IMR-90 (cell line): Measurements from ENCODE around the gene STX4. TPM values are rescaled to one million over a fixed set of nuclear protein-coding genes. Genes with fewer than 3 reads are reported as not detected.

ENCODE experiments used
- ATAC-seq: fragments of 200-7000 bp; cut with Tn5 transposase; 2 replicates; pipeline ENCODE4 v1.9.1; 2020; ENCODE audit warnings: low read depth, mild to moderate bottlenecking, moderate library complexity
- BruUV-seq: library from RNA; stranded (reverse); fragments of 400-500 nt; replicated peaks from 2 replicates; lab custom pipeline; 2021; lab: Mats Ljungman, UMichigan
- CTCF ChIA-PET: fragments of 300-600 bp; formaldehyde crosslinking; extraction: SDS; loops from one replicate; lab custom pipeline; 2021; ENCODE audit warnings: antibody characterized with exemption; lab: Yijun Ruan, JAX
- POLR2A ChIA-PET: fragments of 300-600 bp; sonication (Branson Sonifier 250); formaldehyde crosslinking; loops from one replicate; lab custom pipeline; 2022; ENCODE audit warnings: antibody characterized with exemption; ENCODE audit not compliant: unreplicated experiment; lab: Charles Lee
- DNase-seq: peaks from one replicate; pipeline ENCODE4 v3.0.0; 2013
- H2AFZ ChIP-seq: replicated peaks from 2 replicates; pipeline ENCODE3; 2013; ENCODE audit warnings: low read length, mild to moderate bottlenecking; ENCODE audit not compliant: poor library complexity
- H2AK5ac ChIP-seq: 2 replicates; pipeline ENCODE4 v1.6.1; 2013; ENCODE audit warnings: low read depth, low read length, inconsistent platforms
- H2AK9ac ChIP-seq: replicated peaks from 2 replicates; pipeline ENCODE3; 2013; ENCODE audit warnings: mild to moderate bottlenecking, low read depth, low read length, moderate library complexity; ENCODE audit not compliant: poor library complexity
- H2BK120ac ChIP-seq: 2 replicates; pipeline ENCODE4 v1.6.1; 2013; ENCODE audit warnings: low read depth, low read length, inconsistent platforms
- H2BK15ac ChIP-seq: 3 replicates; pipeline ENCODE4 v1.6.1; 2013; ENCODE audit warnings: low read depth, low read length, inconsistent platforms
- H2BK20ac ChIP-seq: 2 replicates; pipeline ENCODE4 v1.6.1; 2013; ENCODE audit warnings: low read depth, mild to moderate bottlenecking, inconsistent platforms, low read length, moderate library complexity
- H2BK5ac ChIP-seq: 2 replicates; pipeline ENCODE4 v1.6.1; 2013; ENCODE audit warnings: mild to moderate bottlenecking, low read depth, low read length, inconsistent platforms; ENCODE audit not compliant: poor library complexity, severe bottlenecking
- H3K14ac ChIP-seq: replicated peaks from 2 replicates; pipeline ENCODE4 v1.6.1; 2013; ENCODE audit warnings: low read depth, low read length, inconsistent platforms
- H3K18ac ChIP-seq: 2 replicates; pipeline ENCODE4 v1.6.1; 2013; ENCODE audit warnings: low read depth, low read length, control low read depth
- H3K23ac ChIP-seq: 2 replicates; pipeline ENCODE4 v1.6.1; 2013; ENCODE audit warnings: low read depth, low read length, inconsistent platforms
- H3K27ac ChIP-seq: 2 replicates; pipeline ENCODE4 v1.5.1; 2013; ENCODE audit warnings: mild to moderate bottlenecking, control low read depth, low read length; ENCODE audit not compliant: insufficient read depth
- H3K27me3 ChIP-seq: 2 replicates; pipeline ENCODE4 v1.6.1; 2013; ENCODE audit warnings: low read length; ENCODE audit not compliant: control insufficient read depth, insufficient read depth
- H3K36me3 ChIP-seq: 2 replicates; pipeline ENCODE4 v1.6.1; 2013; ENCODE audit warnings: low read length, mixed read lengths; ENCODE audit not compliant: control insufficient read depth, insufficient read depth
- H3K4ac ChIP-seq: 2 replicates; pipeline ENCODE4 v1.6.1; 2013; ENCODE audit warnings: low read depth, low read length, inconsistent platforms
- H3K4me1 ChIP-seq: 2 replicates; pipeline ENCODE4 v1.6.1; 2013; ENCODE audit warnings: low read length, mixed read lengths; ENCODE audit not compliant: control insufficient read depth, insufficient read depth
- H3K4me2 ChIP-seq: 2 replicates; pipeline ENCODE4 v1.6.1; 2013; ENCODE audit warnings: low read depth, mild to moderate bottlenecking, control low read depth, low read length, moderate library complexity
- H3K4me3 ChIP-seq: 2 replicates; pipeline ENCODE4 v1.5.1; 2013; ENCODE audit warnings: low read depth, mild to moderate bottlenecking, control low read depth, low read length, moderate library complexity; ENCODE audit not compliant: insufficient read depth
- H3K56ac ChIP-seq: 2 replicates; pipeline ENCODE4 v1.6.1; 2013; ENCODE audit warnings: low read length, inconsistent platforms; ENCODE audit not compliant: insufficient read depth; ENCODE audit errors: extremely low read depth
- H3K79me1 ChIP-seq, 2 experiments: 2 replicates each; pipeline ENCODE4 v1.6.1; 2013; ENCODE audit warnings: low read length in 2 of 2, inconsistent platforms in 1 of 2, low read depth in 1 of 2
- H3K9ac ChIP-seq: 2 replicates; pipeline ENCODE4 v1.6.1; 2013; ENCODE audit warnings: low read depth, low read length, control low read depth
- H3K9me1 ChIP-seq: 2 replicates; pipeline ENCODE4 v1.6.1; 2013; ENCODE audit warnings: low read length, inconsistent platforms; ENCODE audit not compliant: insufficient read depth
- H3K9me3 ChIP-seq: 2 replicates; pipeline ENCODE4 v1.6.1; 2013; ENCODE audit warnings: low read length; ENCODE audit not compliant: control insufficient read depth, insufficient read depth
- H4K20me1 ChIP-seq: 2 replicates; pipeline ENCODE4 v1.6.1; 2013; ENCODE audit warnings: low read length, inconsistent platforms; ENCODE audit not compliant: insufficient read depth
- H4K5ac ChIP-seq: 2 replicates; pipeline ENCODE4 v1.6.1; 2013; ENCODE audit warnings: mild to moderate bottlenecking, low read depth, low read length, control low read depth
- H4K8ac ChIP-seq, 2 experiments: 2 replicates each; pipeline ENCODE4 v1.6.1; 2013; ENCODE audit warnings: low read depth in 2 of 2, low read length in 2 of 2, control low read depth in 1 of 2, inconsistent platforms in 1 of 2
- H4K91ac ChIP-seq: 2 replicates; pipeline ENCODE4 v1.6.1; 2013; ENCODE audit warnings: low read depth, low read length, inconsistent platforms; ENCODE audit not compliant: insufficient read depth
- CEBPB ChIP-seq: IDR thresholded peaks from 2 replicates; pipeline ENCODE4 v1.6.1; 2012; ENCODE audit warnings: low read depth, low read length, improper control_type of control experiment
- CTCF ChIP-seq: conservative IDR thresholded peaks from 2 replicates; pipeline ENCODE4 v1.5.1; 2012; ENCODE audit warnings: mild to moderate bottlenecking, low read depth, low read length, improper control_type of control experiment
- MAFK ChIP-seq: IDR thresholded peaks from 2 replicates; pipeline ENCODE4 v1.6.1; 2012; ENCODE audit warnings: low read depth, low read length, improper control_type of control experiment
- MAZ ChIP-seq: IDR thresholded peaks from 2 replicates; pipeline ENCODE4 v1.6.1; 2012; ENCODE audit warnings: low read depth, mild to moderate bottlenecking, low read length, improper control_type of control experiment, moderate library complexity, borderline replicate concordance
- MXI1 ChIP-seq: IDR thresholded peaks from 2 replicates; pipeline ENCODE4 v1.6.1; 2012; ENCODE audit warnings: low read depth, mild to moderate bottlenecking, low read length, moderate library complexity, borderline replicate concordance
- NFE2L2 ChIP-seq: fragments of 150-350 bp; IDR thresholded peaks from 2 replicates; pipeline ENCODE4 v1.6.1; 2016; ENCODE audit warnings: low read depth, mild to moderate bottlenecking, low read length
- POLR2A ChIP-seq: IDR thresholded peaks from 2 replicates; pipeline ENCODE4 v1.6.1; 2012; ENCODE audit warnings: mild to moderate bottlenecking, low read depth, low read length
- SMC3 ChIP-seq: fragments of 150-350 bp; IDR thresholded peaks from 2 replicates; pipeline ENCODE4 v1.6.1; 2016; ENCODE audit warnings: low read depth, mild to moderate bottlenecking, antibody characterized with exemption, low read length, moderate library complexity
- WGBS, 2 experiments: methylation state at CpG; one replicate each; pipeline versions ENCODE4 v1.1.5 to v1.1.7; 2013; ENCODE audit warnings: missing lambda C conversion rate in 2 of 2; ENCODE audit not compliant: insufficient read length in 1 of 2; ENCODE audit errors: extremely low coverage in 2 of 2; 5-methylcytosine and 5-hydroxymethylcytosine counted together
- dilution Hi-C: fragments of 300-500 bp; cut with HindIII; formaldehyde crosslinking; loops from one replicate; pipeline ENCODE4 v1.14.3; 2018; ENCODE audit warnings: low sequenced_read_pairs; ENCODE audit not compliant: unreplicated experiment
- in situ Hi-C: fragments of 300-500 bp; cut with MboI; formaldehyde crosslinking; loops from 3 replicates; pipeline ENCODE4 v1.14.3; 2019; ENCODE audit warnings: low sequenced_read_pairs, inconsistent platforms, mixed read lengths
- intact Hi-C: fragments of 100-400 bp; cut with micrococcal nuclease; formaldehyde crosslinking; loops from 2 replicates; pipeline ENCODE4 v1.10.0; 2022
- polyA plus RNA-seq, 3 experiments: library from polyadenylated mRNA; depleted of rRNA; stranded (reverse); fragments of >200 nt; gene quantifications; 2 replicates each; pipeline ENCODE4 v1.2.3, GENCODE V29; 2012; ENCODE audit warnings: low replicate concordance in 1 of 3
- total RNA-seq: library from RNA; depleted of rRNA; stranded (reverse); fragments of >200 nt; gene quantifications from 2 replicates; pipeline ENCODE4 v1.2.3, GENCODE V29; 2012
- TF ChIP-seq, protein P1 (sequence below): fragments of 150-350 bp; IDR thresholded peaks from 2 replicates; pipeline ENCODE4 v1.6.1; 2017; ENCODE audit warnings: mild to moderate bottlenecking, antibody characterized with exemption, low read length, low read depth
- TF ChIP-seq, protein P2 (sequence below): fragments of 150-350 bp; IDR thresholded peaks from 2 replicates; pipeline ENCODE4 v1.6.1; 2016; ENCODE audit warnings: low read depth, mild to moderate bottlenecking, low read length, moderate library complexity, borderline replicate concordance

The STX4 gene
- total and polyA plus RNA-seq, 2 of the 4 experiments (the other 2 are of a cell fraction) = 23.5 to 67.9 TPM

DNA sequence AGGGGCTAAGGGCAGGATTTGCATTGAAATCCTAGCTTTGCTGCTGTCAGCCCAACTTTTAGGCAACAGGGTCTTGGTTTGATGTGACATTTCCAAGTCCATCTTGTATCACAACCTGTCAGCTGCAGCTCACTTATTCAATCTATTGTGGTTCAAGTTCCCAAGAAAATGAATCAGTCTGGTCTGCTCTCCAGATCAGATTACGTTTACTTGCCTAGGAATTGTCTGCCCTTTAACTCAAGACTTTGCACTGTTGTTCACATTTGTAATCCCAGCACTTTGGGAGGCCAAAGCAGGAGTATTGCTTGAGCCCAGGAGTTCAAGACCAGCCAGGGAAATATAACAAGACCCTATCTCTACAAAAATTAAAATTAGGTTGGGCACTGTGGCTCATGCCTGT, 10.0 kb downstream of the STX4 start:
- Histone ChIP-seq H2BK15ac (no peak overlapping the region), H3K36me3 (peaks cover 30% of the 10 kb centered on the region), H3K9ac (no peak overlapping the region), H4K91ac (no peak overlapping the region), H4K20me1 (peaks cover 4% of the 10 kb centered on the region), H3K18ac (no peak overlapping the region), H3K27me3 (no peaks in the 10 kb centered on the region), H4K8ac (no peak overlapping the region), H4K5ac (no peak overlapping the region), H2BK5ac (no peak overlapping the region), H3K4me3 (no peak overlapping the region), H2AK5ac (no peak overlapping the region), H3K4ac (no peak overlapping the region), H3K9me3 (no peaks in the 10 kb centered on the region), H3K79me1 (no peaks in the 10 kb centered on the region; a peak in 2 of 4 replicates), H2BK20ac (no peak overlapping the region), H3K23ac (no peak overlapping the region), H2BK120ac (no peak overlapping the region), H3K27ac (no peak overlapping the region), H3K56ac (no peak overlapping the region), H3K4me1 (0 out of 2 replicates have a peak, but pooled peaks cover 2% of the 10 kb centered on the region), H3K14ac (no peak overlapping the region), H3K4me2 (no peak overlapping the region), H3K9me1 (no peaks in the 10 kb centered on the region; the same call in 1 of the 2 replicates), H2AFZ (no peak overlapping the region), H2AK9ac (no peak overlapping the region)
- intact Hi-C loops = no loop called here
- dilution Hi-C loops = no loop called here
- DNase-seq = peak; percentile 25
- WGBS, 2 experiments = no CpG with 5 or more reads among the region's 1 CpG
- POLR2A ChIA-PET = no interaction called here
- in situ Hi-C loops = no loop called here
- BruUV-seq = no TSS peak
- peak; percentile 42 for ATAC-seq
- CTCF ChIA-PET = no interaction called here
- no peak for TF ChIP-seq MXI1
- TF ChIP-seq SMC3 = no peak
- TF ChIP-seq MAFK = no peak
- no peak for TF ChIP-seq CTCF
- TF ChIP-seq, protein P1, sequence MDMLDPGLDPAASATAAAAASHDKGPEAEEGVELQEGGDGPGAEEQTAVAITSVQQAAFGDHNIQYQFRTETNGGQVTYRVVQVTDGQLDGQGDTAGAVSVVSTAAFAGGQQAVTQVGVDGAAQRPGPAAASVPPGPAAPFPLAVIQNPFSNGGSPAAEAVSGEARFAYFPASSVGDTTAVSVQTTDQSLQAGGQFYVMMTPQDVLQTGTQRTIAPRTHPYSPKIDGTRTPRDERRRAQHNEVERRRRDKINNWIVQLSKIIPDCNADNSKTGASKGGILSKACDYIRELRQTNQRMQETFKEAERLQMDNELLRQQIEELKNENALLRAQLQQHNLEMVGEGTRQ = no peak
- no peak for TF ChIP-seq MAZ
- TF ChIP-seq CEBPB = no peak
- TF ChIP-seq, protein P2, sequence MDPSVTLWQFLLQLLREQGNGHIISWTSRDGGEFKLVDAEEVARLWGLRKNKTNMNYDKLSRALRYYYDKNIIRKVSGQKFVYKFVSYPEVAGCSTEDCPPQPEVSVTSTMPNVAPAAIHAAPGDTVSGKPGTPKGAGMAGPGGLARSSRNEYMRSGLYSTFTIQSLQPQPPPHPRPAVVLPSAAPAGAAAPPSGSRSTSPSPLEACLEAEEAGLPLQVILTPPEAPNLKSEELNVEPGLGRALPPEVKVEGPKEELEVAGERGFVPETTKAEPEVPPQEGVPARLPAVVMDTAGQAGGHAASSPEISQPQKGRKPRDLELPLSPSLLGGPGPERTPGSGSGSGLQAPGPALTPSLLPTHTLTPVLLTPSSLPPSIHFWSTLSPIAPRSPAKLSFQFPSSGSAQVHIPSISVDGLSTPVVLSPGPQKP = no peak
- no peak for TF ChIP-seq POLR2A
- no peak for TF ChIP-seq NFE2L2
